H9 (cell line): Measurements from ENCODE around the gene TMEM39B. TPM values are rescaled to one million over a fixed set of nuclear protein-coding genes. Genes with fewer than 3 reads are reported as not detected.

ENCODE experiments used
- DNase-seq: peaks from one replicate; pipeline ENCODE4 v3.0.0-alpha.2; 2017
- H2AFZ ChIP-seq: one replicate; pipeline ENCODE4 v1.6.1; 2013; ENCODE audit warnings: mild to moderate bottlenecking, low read length, control low read depth, moderate library complexity
- H2AK5ac ChIP-seq: 2 replicates; pipeline ENCODE4 v1.6.1; 2013; ENCODE audit warnings: low read length, control low read depth, mixed read lengths; ENCODE audit not compliant: insufficient read length
- H2BK120ac ChIP-seq: one replicate; pipeline ENCODE4 v1.6.1; 2013; ENCODE audit warnings: low read depth, mild to moderate bottlenecking, low read length, control low read depth, inconsistent platforms; ENCODE audit not compliant: poor library complexity, severe bottlenecking
- H2BK12ac ChIP-seq: 2 replicates; pipeline ENCODE4 v1.6.1; 2013; ENCODE audit warnings: low read length, control low read depth, mixed read lengths, low read depth; ENCODE audit not compliant: insufficient read length
- H2BK15ac ChIP-seq: 2 replicates; pipeline ENCODE4 v1.6.1; 2013; ENCODE audit warnings: low read depth, low read length, control low read depth
- H2BK20ac ChIP-seq: one replicate; pipeline ENCODE4 v1.6.1; 2013; ENCODE audit warnings: low read depth, mild to moderate bottlenecking, low read length, control low read depth, inconsistent platforms; ENCODE audit not compliant: poor library complexity, severe bottlenecking
- H2BK5ac ChIP-seq: 2 replicates; pipeline ENCODE4 v1.6.1; 2013; ENCODE audit warnings: low read length, control low read depth, mixed read lengths; ENCODE audit not compliant: insufficient read length
- H3K14ac ChIP-seq: 2 replicates; pipeline ENCODE4 v1.6.1; 2013; ENCODE audit warnings: low read length, control low read depth; ENCODE audit not compliant: insufficient read depth
- H3K18ac ChIP-seq: 2 replicates; pipeline ENCODE4 v1.6.1; 2013; ENCODE audit warnings: low read depth, mild to moderate bottlenecking, mixed read lengths, low read length, control low read depth; ENCODE audit not compliant: insufficient read length
- H3K23ac ChIP-seq: 2 replicates; pipeline ENCODE4 v1.6.1; 2013; ENCODE audit warnings: low read length, control low read depth, mixed read lengths, low read depth; ENCODE audit not compliant: insufficient read length
- H3K23me2 ChIP-seq: 2 replicates; pipeline ENCODE4 v1.6.1; 2013; ENCODE audit warnings: low read depth, mild to moderate bottlenecking, mixed read lengths, low read length, control low read depth; ENCODE audit not compliant: insufficient read length, poor library complexity, severe bottlenecking
- H3K27ac ChIP-seq: 2 replicates; pipeline ENCODE4 v1.5.1; 2013; ENCODE audit warnings: low read length, control low read depth, mixed read lengths, low read depth; ENCODE audit not compliant: insufficient read length
- H3K27me3 ChIP-seq: 2 replicates; pipeline ENCODE4 v1.6.1; 2013; ENCODE audit warnings: low read length, control low read depth, inconsistent platforms; ENCODE audit not compliant: insufficient read depth
- H3K4ac ChIP-seq: 2 replicates; pipeline ENCODE4 v1.6.1; 2013; ENCODE audit warnings: low read depth, mild to moderate bottlenecking, control low read depth, inconsistent platforms, low read length, moderate library complexity
- H3K4me1 ChIP-seq: 2 replicates; pipeline ENCODE4 v1.6.1; 2013; ENCODE audit warnings: low read length, control low read depth, inconsistent platforms; ENCODE audit not compliant: insufficient read depth
- H3K4me2 ChIP-seq: 2 replicates; pipeline ENCODE4 v1.6.1; 2013; ENCODE audit warnings: low read length, control low read depth, mixed read lengths; ENCODE audit not compliant: insufficient read length, insufficient read depth
- H3K56ac ChIP-seq: 2 replicates; pipeline ENCODE4 v1.6.1; 2013; ENCODE audit warnings: low read depth, mild to moderate bottlenecking, mixed read lengths, low read length, control low read depth; ENCODE audit not compliant: insufficient read length
- H3K79me1 ChIP-seq: 2 replicates; pipeline ENCODE4 v1.6.1; 2013; ENCODE audit warnings: low read depth, mild to moderate bottlenecking, moderate library complexity, low read length, control low read depth, inconsistent platforms; ENCODE audit not compliant: insufficient read depth, poor library complexity, severe bottlenecking
- H3K79me2 ChIP-seq: 2 replicates; pipeline ENCODE4 v1.6.1; 2013; ENCODE audit warnings: low read length, control low read depth, inconsistent platforms; ENCODE audit not compliant: insufficient read depth
- H3K9ac ChIP-seq: 2 replicates; pipeline ENCODE4 v1.6.1; 2013; ENCODE audit warnings: low read length, control low read depth, mixed read lengths; ENCODE audit not compliant: insufficient read length; ENCODE audit errors: extremely low read depth
- H3K9me3 ChIP-seq: one replicate; pipeline ENCODE4 v1.6.1; 2013; ENCODE audit warnings: low read depth, low read length, inconsistent platforms; ENCODE audit not compliant: control insufficient read depth
- H3T11ph ChIP-seq: one replicate; pipeline ENCODE4 v1.6.1; 2013; ENCODE audit warnings: mild to moderate bottlenecking, low read length, control low read depth, inconsistent platforms
- H4K20me1 ChIP-seq: one replicate; pipeline ENCODE4 v1.6.1; 2013; ENCODE audit not compliant: control insufficient read depth, insufficient read length, insufficient read depth
- H4K5ac ChIP-seq: 2 replicates; pipeline ENCODE4 v1.6.1; 2013; ENCODE audit warnings: low read depth, mild to moderate bottlenecking, mixed read lengths, low read length, control low read depth; ENCODE audit not compliant: insufficient read length
- H4K8ac ChIP-seq: replicated peaks from 2 replicates; pipeline ENCODE4 v1.6.1; 2013; ENCODE audit warnings: low read length, control low read depth, mixed read lengths, low read depth; ENCODE audit not compliant: insufficient read length
- H4K91ac ChIP-seq: 2 replicates; pipeline ENCODE4 v1.6.1; 2013; ENCODE audit warnings: low read depth, mild to moderate bottlenecking, moderate library complexity, mixed read lengths, low read length, control low read depth; ENCODE audit not compliant: insufficient read length
- H3K27ac Mint-ChIP-seq, 3 experiments: 2 replicates in 2 of 3; 3 replicates in 1 of 3; pipeline ENCODE4 v1.8.0; 2020 to 2021; ENCODE audit warnings: mixed read lengths in 3 of 3, mild to moderate bottlenecking in 1 of 3, moderate library complexity in 1 of 3
- H3K27me3 Mint-ChIP-seq: 2 replicates; pipeline ENCODE4 v1.8.0; 2021; ENCODE audit warnings: low read depth, mild to moderate bottlenecking, moderate library complexity, mixed read lengths
- H3K36me3 Mint-ChIP-seq, 3 experiments: 2 replicates in 2 of 3; 3 replicates in 1 of 3; pipeline ENCODE4 v1.8.0; 2020 to 2021; ENCODE audit warnings: low read depth in 3 of 3, mixed read lengths in 3 of 3; ENCODE audit not compliant: insufficient read depth in 1 of 3
- H3K4me1 Mint-ChIP-seq, 2 experiments: 2 replicates each; pipeline ENCODE4 v1.8.0; 2020; ENCODE audit warnings: mixed read lengths in 2 of 2
- H3K4me3 Mint-ChIP-seq, 2 experiments: 2 replicates in 1 of 2; 3 replicates in 1 of 2; pipeline ENCODE4 v1.8.0; 2020 to 2021; ENCODE audit warnings: mild to moderate bottlenecking in 2 of 2, mixed read lengths in 2 of 2, moderate library complexity in 1 of 2
- H3K9me3 Mint-ChIP-seq, 2 experiments: 2 replicates in 1 of 2; 3 replicates in 1 of 2; pipeline ENCODE4 v1.8.0; 2020; ENCODE audit warnings: mild to moderate bottlenecking in 2 of 2, mixed read lengths in 2 of 2, moderate library complexity in 1 of 2
- WGBS: extraction: QIAGEN DNeasy Blood & Tissue Kit; methylation state at CpG from one replicate; pipeline ENCODE4 v1.1.7; 2013; ENCODE audit warnings: missing lambda C conversion rate, low lambda C conversion rate, mixed read lengths; ENCODE audit not compliant: insufficient read length; ENCODE audit errors: extremely low coverage; 5-methylcytosine and 5-hydroxymethylcytosine counted together
- total RNA-seq: library from RNA; stranded (reverse); gene quantifications from 2 replicates; pipeline ENCODE4 v1.2.1, GENCODE V29; 2021
- TF ChIP-seq, protein P1 (sequence below): fragments of 200-600 bp; sonication (generic); conservative IDR thresholded peaks from 3 replicates; pipeline ENCODE4 v1.8.0; 2021; ENCODE audit warnings: antibody characterized with exemption, mild to moderate bottlenecking

TMEM39B gene
- total RNA-seq, 1 experiment from 2014 or later: 27.4 TPM

DNA sequence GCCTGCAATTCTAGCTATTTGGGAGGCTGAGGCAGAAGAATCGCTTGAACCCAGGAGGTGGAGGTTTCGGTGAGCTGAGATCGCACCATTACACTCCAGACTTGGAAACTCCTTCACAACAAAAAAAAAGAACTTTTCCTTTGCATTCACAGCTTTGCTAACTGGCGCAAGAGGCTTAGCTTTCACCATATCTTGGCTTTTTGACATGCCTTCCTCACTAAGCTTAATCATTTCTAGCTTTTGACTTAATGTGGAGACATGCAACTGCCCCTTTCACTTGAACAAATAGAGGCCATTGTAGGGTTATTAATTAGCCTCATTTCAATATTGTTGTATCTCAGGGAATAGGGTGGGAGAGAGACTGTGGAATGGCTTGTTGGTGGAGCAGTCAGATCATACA, 43.8 kb downstream of the TMEM39B start:
- Histone ChIP-seq H2BK120ac (no peak overlapping the region), H3K9ac (no peak overlapping the region), H3K23me2 (no peaks in the 10 kb centered on the region), H2BK12ac (no peak overlapping the region), H2BK5ac (no peak overlapping the region), H3K4me2 (no peak overlapping the region), H2AFZ (no peak overlapping the region), H2BK20ac (no peak overlapping the region), H2AK5ac (no peak overlapping the region), H3K4ac (no peak overlapping the region), H3K56ac (no peak overlapping the region), H4K91ac (no peak overlapping the region), H3T11ph (no peak overlapping the region), H4K5ac (no peak overlapping the region), H2BK15ac (no peak overlapping the region), H3K79me2 (peaks cover 28% of the 10 kb centered on the region), H3K23ac (no peak overlapping the region), H4K20me1 (no peaks in the 10 kb centered on the region), H3K9me3 (no peaks in the 10 kb centered on the region), H3K79me1 (peaks cover 20% of the 10 kb centered on the region), H3K27me3 (no peaks in the 10 kb centered on the region), H4K8ac (no peak overlapping the region), H3K4me1 (no peaks in the 10 kb centered on the region), H3K14ac (no peak overlapping the region), H3K27ac (no peak overlapping the region), H3K18ac (no peak overlapping the region)
- no CpG with 5 or more reads among the region's 4 CpGs for WGBS
- no peaks in the 10 kb centered on the region for H3K27me3 Mint-ChIP-seq
- H3K9me3 Mint-ChIP-seq: no peaks in the 10 kb centered on the region
- no peak for DNase-seq
- TF ChIP-seq, protein P1, sequence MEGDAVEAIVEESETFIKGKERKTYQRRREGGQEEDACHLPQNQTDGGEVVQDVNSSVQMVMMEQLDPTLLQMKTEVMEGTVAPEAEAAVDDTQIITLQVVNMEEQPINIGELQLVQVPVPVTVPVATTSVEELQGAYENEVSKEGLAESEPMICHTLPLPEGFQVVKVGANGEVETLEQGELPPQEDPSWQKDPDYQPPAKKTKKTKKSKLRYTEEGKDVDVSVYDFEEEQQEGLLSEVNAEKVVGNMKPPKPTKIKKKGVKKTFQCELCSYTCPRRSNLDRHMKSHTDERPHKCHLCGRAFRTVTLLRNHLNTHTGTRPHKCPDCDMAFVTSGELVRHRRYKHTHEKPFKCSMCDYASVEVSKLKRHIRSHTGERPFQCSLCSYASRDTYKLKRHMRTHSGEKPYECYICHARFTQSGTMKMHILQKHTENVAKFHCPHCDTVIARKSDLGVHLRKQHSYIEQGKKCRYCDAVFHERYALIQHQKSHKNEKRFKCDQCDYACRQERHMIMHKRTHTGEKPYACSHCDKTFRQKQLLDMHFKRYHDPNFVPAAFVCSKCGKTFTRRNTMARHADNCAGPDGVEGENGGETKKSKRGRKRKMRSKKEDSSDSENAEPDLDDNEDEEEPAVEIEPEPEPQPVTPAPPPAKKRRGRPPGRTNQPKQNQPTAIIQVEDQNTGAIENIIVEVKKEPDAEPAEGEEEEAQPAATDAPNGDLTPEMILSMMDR: no peak
- no peak overlapping the region; a peak in 2 of 7 replicates for H3K27ac Mint-ChIP-seq
- no peak overlapping the region for H3K4me3 Mint-ChIP-seq
- 0 out of 4 replicates have a peak, but pooled peaks cover 4 to 5% of the 10 kb centered on the region in 2 experiments for H3K4me1 Mint-ChIP-seq
- H3K36me3 Mint-ChIP-seq: peaks cover 0 to 10% (median 5%) of the 10 kb centered on the region in 3 experiments; a peak in 2 of 7 replicates
